ENCODE measurements around the gene POLE.
"Not testable (repeated sequence)": the region's sequence is repeated elsewhere in the genome, so short reads cannot be mapped to it uniquely, and the experiment has no call there.

Gene POLE

DNA sequence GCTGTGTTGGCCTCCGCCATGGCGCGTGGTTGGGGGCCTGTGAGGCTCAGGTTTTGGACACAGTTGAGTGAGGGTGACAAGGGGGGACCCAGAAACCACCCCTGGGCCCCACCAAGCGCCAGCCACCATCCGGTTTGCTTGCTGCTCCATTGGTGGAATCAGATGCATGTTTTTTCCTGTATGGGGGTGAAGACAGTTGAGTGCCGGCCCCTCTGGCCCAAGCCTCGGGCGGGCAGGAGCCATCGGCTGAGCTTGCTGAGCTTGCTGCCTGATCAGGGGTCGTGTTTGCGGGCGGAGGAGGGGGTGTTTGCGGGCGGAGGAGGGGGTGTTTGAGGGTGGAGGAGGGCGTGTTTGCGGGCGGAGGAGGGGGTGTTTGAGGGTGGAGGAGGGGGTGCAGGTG is 29.9 kb upstream of the POLE start:
- no peak for DNase-seq

DNA sequence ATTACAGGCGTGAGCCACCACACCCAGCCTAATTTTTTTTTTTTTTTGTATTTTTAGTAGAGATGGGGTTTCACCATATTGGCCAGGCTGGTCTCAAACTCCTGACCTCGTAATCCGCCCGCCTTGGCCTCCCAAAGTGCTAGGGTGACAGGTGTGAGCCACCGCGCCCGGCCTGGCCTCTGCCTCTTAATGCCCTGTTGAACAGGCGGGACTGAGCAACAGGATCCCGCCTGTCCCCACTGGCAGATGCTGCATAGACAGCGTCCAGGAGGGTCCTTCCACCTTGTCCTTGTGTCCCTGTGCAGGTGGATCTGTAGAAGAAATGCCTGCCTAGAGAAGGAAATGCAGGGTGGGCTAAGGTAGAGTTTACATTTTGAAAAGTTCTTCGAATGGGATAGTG is 29.2 kb upstream of the POLE start:
- no peak for DNase-seq

DNA sequence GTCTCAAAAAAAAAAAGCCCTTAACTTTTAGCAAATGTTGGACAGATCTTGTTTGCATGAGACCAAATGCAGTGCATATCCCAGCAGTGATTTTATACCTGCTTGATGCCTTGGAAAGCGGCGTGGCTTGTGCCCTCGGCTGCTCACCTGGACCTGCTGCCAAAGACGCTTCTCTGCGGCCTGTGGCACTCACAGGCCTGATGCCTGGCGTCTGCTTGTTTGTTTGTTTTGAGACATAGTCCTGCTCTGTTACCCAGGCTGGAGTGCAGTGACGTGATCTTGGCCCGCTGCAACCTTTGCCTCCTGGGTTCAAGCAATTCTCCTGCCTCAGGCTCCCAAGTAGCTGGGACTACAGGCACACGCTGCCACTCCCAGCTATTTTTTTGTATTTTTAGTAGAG is 28.7 kb upstream of the POLE start:
- DNase-seq = no peak

DNA sequence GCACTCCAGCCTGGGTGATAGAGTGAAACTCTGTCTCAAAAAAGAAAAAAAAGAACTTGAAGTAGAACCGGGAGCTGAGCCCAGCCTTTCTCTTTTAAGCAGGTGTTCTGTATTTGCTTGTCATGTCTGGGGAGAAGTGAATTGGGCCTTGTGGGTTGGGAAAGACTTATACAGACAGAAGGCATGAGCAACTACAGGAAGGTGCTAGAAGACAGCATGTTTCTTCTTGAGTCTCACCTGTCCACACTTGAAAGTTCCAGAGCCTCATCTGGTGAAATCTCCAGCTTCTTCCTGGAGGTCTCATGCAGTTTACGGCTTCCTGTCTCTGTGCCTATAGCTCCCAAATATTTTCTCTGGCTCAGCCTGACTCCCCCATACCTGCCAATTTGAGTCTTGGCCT is 26.0 kb upstream of the POLE start:
- DNase-seq = no peak

DNA sequence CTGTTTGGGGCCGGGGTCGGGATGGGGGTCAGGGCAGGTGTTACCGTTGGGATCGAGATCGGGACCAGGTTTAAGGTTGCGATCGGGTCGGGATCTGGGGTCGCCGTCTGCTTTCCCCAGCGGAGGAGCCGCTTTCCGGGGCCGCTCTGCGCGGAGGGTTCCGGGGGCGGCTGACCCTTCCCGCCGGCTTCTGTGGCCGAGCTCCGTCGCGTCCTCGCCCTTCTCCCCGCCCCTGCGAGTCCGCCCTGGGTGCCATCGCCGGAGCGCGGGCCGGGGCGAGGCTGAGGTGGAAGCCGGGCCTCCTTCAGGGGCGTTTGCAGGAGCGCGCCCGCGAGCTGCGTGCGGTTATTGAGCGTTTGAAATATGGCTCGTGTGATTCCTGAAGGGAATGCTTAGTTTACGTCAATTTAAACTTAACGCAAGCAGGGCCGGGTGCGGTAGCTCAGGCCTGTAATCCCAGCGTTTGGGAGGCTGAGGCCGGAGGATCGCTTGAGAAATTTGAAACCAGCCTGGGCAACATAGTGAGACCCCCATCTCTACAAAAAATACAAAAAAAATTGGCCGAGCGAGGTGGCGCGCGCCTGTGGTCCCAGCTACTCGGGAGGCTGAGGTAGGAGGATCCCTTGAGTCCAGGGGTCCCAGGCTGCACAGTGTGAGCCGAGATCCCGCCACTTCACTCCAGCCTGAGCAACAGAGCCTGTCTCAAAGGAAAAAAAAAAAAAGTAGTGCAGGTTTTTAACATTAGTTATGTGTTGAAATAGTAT is 24.1 kb upstream of the POLE start:
- DNase-seq = no peak

DNA sequence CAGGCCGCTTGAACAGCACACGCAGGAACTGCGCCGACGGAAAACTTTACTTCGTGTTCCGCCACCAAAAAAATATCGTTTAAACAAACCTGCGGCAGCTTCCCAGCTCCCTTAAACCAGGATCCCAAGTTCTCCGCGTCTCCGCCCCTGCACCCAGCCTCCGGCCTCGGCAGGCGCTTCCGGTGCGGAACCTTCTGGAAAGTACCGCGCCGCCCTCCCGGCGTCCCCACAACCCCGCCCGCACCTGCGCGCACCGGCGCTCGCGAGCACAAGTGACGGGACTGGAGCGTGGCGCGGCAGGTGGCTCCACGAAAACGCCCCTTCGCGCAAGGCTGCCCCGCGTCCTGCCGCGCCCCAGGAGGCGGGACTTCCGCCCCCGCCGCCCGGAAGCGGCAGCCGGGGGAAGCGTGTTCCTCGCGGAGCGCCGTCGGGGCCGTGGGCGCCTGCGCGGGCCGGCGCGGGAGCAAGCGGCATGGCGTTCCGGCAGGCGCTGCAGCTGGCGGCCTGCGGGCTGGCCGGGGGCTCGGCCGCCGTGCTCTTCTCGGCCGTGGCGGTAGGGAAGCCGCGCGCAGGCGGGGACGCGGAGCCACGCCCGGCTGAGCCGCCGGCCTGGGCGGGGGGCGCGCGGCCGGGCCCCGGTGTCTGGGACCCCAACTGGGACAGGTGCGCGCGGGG is 23.4 kb upstream of the POLE start, which contains the start of gene PGAM5:
Gene PGAM5, plus strand, starts transcription at position 438 of the 675 bp plus-strand sequence. Its CDS starts 35 bp downstream, at position 473.
- DNase-seq = peak; percentile 73 to 75

DNA sequence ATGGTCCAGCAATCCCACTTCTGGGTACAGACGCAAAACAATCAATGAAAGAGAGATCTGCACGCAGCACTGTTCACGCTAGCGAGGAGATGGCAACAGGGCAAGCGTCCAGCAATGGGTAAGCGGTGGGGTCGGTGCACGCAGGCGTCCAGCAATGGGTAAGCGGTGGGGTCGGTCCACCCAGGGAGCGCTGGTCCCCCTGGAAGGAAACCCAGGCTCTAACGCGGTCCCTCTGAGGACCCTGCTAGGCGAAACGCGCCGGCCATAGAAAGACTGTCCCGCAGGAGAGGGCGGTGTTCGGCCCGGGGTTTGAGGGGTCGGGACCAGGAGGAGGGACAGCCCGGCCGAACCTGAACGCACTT is 22.9 kb upstream of the POLE start:
- peak in 1 of 2 experiments; percentile 54 for DNase-seq

DNA sequence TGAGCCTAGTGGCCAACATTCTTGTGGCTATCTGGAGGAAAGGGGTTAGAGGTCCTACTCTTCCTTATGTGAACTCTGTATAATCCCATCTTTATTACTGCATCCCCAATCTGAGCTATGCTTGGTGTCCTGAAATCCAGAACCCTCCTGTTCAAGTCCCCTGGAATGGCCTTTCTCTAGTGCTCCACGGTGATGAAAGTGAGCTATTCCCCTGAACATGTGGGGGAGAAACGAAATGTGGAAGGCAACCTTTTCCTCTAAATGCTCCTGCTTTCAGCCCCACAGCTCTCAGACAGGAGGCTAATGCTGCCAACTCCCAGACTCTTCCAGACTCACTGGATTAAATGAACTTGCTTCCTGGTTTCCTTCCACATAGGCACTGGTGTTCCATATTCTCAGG is 21.0 kb upstream of the POLE start:
- DNase-seq = no peak

DNA sequence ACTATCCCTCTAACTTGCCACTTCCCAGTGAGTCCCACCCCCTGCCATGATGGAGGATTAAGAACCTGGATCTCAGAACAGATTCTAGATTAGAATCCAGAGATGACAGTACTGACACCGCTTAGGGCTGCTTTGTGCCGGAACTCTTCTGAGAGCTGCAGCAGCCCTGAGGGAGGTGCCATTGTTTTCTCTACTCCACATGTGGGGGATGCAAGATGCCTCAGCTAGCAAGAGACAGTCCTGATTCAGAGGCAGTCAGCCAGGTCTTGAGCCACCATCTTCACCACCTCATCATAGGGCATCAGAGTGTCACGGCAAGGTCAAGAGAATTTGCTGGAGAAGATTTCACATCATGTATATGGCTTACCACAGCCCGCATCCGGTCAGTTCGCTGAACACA is 20.1 kb upstream of the POLE start:
- DNase-seq = no peak

DNA sequence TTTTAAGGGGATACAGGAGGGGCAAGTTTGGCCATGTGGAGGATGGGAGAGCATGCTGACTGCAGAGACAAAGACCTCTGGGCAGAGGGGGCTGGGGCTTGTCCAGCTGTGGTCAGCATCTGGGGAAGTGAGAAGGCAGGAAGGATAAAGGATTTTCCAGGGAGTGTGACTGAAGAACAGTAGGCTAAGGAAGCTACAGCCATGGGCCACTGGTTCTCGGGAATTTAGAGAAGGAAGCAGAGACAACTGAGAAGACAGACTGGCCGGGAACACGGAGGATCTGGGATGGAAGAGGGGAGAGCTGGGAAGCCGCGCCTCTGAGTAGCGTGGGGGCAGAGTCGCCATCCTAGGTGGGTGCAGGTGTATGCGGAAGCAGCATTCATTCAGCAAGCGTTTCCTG is 16.5 kb upstream of the POLE start:
- DNase-seq = no peak

DNA sequence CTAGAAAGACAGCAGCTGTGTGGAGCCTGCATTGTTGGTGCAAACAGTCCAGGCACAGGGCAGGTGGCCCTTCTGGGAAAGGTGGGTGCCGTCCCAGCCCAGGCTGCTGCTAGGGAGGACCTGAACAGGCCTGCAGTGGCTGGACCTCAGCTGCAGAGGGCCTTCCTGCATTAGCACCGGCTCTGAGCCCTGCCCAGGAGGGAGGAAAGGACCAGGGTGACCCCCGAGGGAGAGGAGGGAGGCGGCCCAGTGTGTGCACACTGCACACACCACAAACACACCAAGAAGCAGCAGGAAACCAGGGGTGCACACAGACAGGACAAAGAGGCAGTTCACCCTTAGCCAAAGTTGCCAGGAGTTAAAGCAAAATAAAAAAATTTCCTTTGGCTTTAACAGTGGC is 15.5 kb upstream of the POLE start:
- DNase-seq = no peak

DNA sequence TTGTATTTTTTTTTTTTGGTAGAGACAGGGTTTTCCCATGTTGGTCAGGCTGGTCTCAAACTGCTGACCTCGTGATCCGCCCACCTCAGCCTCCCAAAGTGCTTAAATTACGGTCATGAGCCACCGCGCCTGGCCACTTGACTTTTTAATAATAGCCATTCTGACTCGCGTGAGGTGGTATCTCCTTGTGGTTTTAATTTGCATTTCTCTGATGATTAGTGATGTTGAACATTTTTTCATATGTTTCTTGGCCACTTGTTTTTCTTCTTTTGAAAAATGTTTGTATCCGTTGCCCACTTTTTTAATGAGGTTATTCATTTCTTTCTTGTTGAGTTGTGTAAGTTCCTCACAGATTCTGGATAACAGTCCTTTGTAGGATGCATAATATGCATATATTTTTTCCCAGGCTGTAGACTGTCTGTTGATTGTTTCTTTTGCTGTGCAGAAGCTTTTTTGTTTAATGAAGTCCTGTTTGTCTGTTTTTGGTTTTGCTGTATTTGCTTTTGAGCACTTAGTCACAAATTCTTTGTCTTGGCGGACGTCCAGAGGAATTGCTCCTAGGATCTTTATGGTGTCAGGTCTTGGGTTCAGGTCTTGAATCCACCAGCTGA is 13.2 kb upstream of the POLE start:
- DNase-seq = no peak

DNA sequence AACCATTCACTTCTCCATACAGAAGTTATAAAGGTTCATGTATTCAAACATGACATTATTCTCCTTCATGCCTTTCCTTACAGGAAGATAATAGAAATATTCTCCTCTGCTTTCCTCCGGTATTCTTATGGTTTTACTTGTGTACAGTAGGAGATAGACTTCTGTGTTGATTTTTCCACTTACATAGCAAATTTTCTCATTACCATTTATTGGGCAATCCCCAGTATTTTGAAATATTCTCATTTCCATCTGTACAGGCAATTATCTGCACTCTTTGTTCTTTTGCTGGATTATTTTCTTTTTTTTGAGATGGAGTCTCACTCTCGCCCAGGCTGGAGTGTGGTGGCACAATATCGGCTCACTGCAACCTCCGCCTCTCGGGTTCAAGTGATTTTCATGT is 11.2 kb upstream of the POLE start:
- DNase-seq = no peak

DNA sequence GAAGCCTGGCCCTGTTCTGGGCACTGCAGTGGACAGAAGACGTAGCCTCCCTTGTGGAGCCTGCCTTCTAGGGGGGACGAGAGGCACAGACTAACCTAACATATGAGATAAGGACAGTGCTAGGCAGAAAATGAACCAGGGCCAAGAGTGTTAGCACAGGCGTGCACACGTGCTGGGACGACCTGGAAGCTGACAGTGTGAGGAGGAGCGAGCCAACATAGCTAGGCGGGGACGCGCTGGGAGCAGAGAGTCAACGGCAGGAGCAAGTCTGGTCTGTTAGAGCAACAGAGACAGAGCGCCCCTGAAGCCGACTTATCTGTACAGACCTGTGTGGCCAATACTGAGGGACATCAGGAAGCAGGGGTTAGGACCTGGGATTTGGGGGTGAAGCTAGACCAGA is 8.3 kb upstream of the POLE start:
- DNase-seq = no peak

DNA sequence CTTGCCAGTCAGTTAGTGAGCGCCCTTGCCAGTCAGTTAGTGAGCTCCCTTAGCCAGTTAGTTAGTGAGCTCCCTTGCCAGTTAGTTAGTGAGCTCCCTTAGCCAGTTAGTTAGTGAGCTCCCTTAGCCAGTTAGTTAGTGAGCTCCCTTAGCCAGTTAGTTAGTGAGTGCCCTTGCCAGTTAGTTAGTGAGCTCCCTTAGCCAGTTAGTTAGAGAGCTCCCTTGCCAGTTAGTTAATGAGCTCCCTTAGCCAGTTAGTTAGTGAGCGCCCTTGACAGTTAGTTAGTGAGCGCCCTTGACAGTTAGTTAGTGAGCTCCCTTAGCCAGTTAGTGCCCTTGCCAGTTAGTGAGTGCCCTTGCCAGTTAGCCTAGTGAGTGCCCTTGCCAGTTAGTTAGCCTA is 7.7 kb upstream of the POLE start:
- not testable (repeated sequence) for DNase-seq

DNA sequence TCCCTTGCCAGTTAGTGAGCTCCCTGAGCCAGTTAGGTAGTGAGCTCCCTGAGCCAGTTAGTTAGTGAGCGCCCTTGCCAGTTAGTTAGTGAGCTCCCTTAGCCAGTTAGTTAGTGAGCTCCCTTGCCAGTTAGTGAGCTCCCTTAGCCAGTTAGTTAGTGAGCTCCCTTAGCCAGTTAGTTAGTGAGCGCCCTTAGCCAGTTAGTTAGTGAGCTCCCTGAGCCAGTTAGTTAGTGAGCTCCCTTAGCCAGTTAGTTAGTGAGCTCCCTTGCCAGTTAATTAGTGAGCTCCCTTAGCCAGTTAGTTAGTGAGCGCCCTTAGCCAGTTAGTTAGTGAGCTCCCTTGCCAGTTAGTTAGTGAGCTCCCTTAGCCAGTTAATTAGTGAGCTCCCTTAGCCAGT is 4.9 kb upstream of the POLE start:
- DNase-seq = not testable (repeated sequence)

DNA sequence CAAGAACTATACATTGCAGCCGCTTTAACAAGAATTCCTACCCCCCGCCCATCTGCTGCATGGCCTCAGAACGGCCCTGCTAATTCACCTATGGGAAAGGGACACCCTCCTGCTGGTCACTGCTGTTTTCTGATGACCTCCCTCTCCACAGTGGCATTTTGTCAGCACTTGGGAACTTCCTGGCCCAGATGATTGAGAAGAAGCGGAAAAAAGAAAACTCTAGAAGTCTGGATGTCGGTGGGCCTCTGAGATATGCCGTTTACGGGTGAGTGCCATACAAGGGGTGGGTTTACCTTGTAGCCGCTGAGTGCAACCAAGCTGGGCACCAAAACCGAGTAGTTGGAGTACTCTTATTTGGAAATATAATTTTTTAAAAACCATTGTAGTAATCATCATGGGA is 3.0 kb upstream of the POLE start:
- no peak for DNase-seq

DNA sequence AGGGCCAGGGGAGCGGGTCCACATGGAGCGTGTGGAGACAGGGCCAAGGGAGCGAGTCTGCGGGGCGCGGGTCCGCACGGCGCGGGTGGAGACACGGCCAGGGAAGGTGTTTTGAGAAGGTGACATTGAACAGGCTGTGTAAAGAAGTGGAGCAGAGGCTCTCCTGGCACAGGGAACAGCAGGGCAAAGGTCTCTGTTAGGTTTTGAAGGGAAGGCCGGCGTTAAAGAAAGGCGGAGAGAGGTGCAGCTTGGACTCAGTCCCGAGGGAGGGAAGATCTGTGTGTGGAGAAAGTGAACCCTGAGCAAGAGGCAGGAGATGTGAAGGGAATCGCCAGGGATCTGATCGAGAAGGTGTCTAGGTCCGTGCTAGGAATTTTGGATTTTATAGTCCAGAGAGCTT is 2.1 kb upstream of the POLE start:
- no peak for DNase-seq

DNA sequence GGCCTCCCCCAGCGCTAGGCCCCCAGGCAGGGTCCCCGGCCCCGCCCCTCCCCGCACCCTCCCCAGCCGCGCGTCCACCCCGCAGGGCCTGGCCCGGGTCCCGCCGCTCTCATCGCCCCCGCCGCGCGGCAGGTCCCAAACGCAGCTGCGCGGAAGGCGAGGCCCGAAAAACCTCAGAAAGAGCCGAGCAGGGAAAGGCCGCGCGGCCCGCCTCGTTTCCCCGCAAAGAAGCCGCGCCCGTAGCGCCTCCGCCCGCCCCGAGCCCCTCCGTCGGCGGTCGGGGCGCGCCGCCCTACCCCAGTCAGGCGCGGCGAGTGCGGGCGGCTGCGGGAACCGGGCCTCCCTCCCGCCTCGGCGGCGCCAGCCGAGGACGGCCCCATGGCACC is 324 bp downstream of the POLE start:
- DNase-seq = no peak

DNA sequence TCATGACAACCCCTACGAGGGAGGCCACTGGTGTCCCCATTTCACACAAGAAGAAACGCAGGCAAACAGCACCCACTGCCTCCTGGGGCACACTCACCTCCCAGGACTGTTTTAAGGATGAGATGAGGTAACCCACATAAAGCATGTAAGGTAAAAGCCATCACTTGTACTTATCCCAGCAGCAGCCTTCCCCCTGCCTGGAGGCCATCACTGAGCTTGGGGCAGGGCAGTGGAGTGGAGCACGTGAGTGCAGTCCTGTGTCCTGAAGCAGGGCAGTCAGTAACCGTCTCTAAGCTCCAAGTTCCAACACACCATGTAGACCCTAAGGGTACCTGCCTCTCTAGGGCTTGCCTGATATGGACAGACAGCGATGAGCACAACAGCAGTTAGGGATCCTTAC is 1.7 kb downstream of the POLE start:
- DNase-seq = no peak

DNA sequence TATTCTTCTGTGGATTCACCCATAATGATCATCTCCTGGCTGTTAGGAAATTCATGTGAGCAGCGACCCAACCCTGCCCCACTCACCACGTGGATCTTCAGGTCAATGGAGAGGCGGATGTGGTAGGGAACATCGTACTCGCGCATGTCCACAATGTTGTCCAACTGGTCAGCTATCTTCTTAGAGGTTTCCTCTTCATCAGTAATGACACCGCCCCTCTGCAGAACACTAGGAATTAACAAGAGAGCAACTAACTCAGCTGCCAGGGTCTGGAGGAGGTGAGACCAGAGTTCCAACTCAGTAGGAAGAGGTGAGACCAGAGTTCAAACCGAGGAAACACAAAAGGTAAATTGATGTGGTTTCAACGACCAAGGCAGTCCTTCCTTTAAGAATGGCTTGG is 9.7 kb downstream of the POLE start:
- no peak for DNase-seq

DNA sequence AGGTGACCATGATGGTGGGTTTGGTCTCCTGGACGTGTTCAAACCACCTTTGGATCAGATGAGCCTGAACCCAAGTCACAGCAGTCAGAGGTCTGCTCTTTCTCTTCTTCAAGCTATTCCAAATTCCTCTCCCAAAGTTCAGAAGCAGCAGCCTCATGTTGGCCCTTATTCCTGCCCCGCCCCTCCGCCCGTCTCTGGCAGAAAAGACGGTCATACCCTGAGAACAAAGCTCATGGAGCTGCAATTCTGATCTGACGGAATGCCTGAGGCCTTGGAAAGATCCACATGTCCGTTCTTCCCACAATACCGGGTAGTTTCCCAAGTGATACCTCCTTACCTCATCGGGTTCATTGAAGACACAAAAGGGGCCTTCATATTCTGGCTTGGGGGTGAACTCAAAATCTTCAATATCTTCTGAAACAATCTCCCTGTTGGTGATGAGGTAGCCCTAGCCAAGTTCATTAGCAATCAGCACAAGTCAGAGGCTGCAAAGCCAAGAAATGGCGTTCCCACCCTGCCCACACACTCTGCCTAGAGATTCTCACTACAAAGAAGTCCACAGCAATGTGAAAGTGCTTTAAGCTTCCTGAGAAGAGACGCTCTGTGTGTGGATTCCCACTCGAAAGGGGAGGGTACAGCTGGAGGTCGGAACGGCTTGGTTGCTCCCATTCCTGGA is 11.2 kb downstream of the POLE start:
- no peak for DNase-seq

DNA sequence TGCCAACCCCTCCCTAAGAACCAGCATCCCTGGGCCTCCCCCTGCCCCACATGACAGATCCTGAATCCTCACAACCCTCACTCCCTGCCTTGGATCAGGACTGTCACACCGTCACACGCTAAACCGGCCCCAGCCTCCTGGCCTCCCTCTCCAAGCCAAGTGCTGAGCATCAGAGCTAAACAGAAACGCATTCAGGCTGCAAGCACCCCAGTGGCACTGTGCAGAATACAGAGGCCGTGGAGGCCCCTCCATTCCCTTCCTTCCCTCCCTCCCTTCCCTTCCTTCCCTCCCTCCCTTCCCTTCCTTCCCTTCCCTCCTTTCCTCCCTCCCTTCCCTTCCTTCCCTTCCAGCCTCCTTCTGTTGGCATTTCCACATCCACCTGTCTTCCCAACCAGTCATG is 12.6 kb downstream of the POLE start:
- no peak for DNase-seq
